CD4-positive, alpha-beta T cell (primary cell): Measurements from ENCODE around the gene CHST15. TPM values are rescaled to one million over a fixed set of nuclear protein-coding genes. Genes with fewer than 3 reads are reported as not detected.

ENCODE experiments used
- ATAC-seq: fragments of 200-7000 bp; cut with Tn5 transposase; one replicate; pipeline ENCODE4 v1.10.0; 2022; ENCODE audit warnings: mild to moderate bottlenecking; ENCODE audit not compliant: poor library complexity
- CTCF ChIA-PET: fragments of 350-600 bp; sonication (Branson Sonifier 250); formaldehyde crosslinking; loops from one replicate; lab custom pipeline; 2021; ENCODE audit warnings: antibody characterized with exemption, inconsistent platforms; lab: Charles Lee
- POLR2A ChIA-PET: fragments of 350-600 bp; sonication (Branson Sonifier 250); formaldehyde crosslinking; loops from one replicate; lab custom pipeline; 2021; ENCODE audit warnings: antibody characterized with exemption, inconsistent platforms; lab: Charles Lee
- DNase-seq, 14 experiments: peaks; one replicate each; pipeline ENCODE4 v3.0.0-alpha.2; 2013 to 2020; ENCODE audit warnings: mixed read lengths in 2 of 14
- H3K27ac ChIP-seq, 2 donors: one replicate each; pipeline versions ENCODE4 v1.5.1 to v1.7.0; 2013; ENCODE audit warnings: low read length in 2 of 2, low read depth in 1 of 2, mild to moderate bottlenecking in 1 of 2
- H3K27me3 ChIP-seq, 2 experiments: 1 replicate in 1 of 2; 2 replicates in 1 of 2; pipeline versions ENCODE4 v1.6.1 to v1.7.0; 2013; ENCODE audit warnings: low read length in 2 of 2, control low read depth in 1 of 2, mild to moderate bottlenecking in 1 of 2, moderate library complexity in 1 of 2; ENCODE audit not compliant: insufficient read depth in 2 of 2, control insufficient read depth in 1 of 2
- H3K36me3 ChIP-seq: one replicate; pipeline ENCODE4 v1.6.1; 2013; ENCODE audit warnings: low read length, control low read depth; ENCODE audit not compliant: insufficient read depth
- H3K4me1 ChIP-seq: one replicate; pipeline ENCODE4 v1.6.1; 2013; ENCODE audit warnings: low read length, control low read depth; ENCODE audit not compliant: insufficient read depth
- H3K4me3 ChIP-seq: one replicate; pipeline ENCODE4 v1.5.1; 2013; ENCODE audit warnings: mild to moderate bottlenecking, low read length, moderate library complexity
- H3K9me3 ChIP-seq, 2 experiments: 1 replicate in 1 of 2; 2 replicates in 1 of 2; pipeline versions ENCODE4 v1.6.1 to v1.7.0; 2013; ENCODE audit warnings: low read length in 2 of 2, mild to moderate bottlenecking in 2 of 2, control low read depth in 1 of 2, moderate library complexity in 1 of 2; ENCODE audit not compliant: control insufficient read depth in 1 of 2, insufficient read depth in 1 of 2
- H3K27ac Mint-ChIP-seq: one replicate; pipeline ENCODE4 v1.8.0; 2020; ENCODE audit warnings: mixed read lengths
- H3K27me3 Mint-ChIP-seq: one replicate; pipeline ENCODE4 v1.8.0; 2021; ENCODE audit warnings: mixed read lengths
- H3K36me3 Mint-ChIP-seq: one replicate; pipeline ENCODE4 v1.8.0; 2021; ENCODE audit warnings: low read depth, mixed read lengths
- H3K4me1 Mint-ChIP-seq: one replicate; pipeline ENCODE4 v1.8.0; 2021; ENCODE audit warnings: low read depth, mixed read lengths
- H3K4me3 Mint-ChIP-seq: one replicate; pipeline ENCODE4 v1.8.0; 2020; ENCODE audit warnings: mild to moderate bottlenecking, mixed read lengths
- H3K9me3 Mint-ChIP-seq: one replicate; pipeline ENCODE4 v1.8.0; 2020; ENCODE audit warnings: mixed read lengths
- CTCF ChIP-seq: fragments of 200-600 bp; IDR thresholded peaks from one replicate; pipeline ENCODE4 v1.8.0; 2022; ENCODE audit warnings: antibody characterized with exemption, mild to moderate bottlenecking
- intact Hi-C, 2 experiments: fragments of 100-400 bp; cut with DNase I in 1 of 2; cut with micrococcal nuclease in 1 of 2; formaldehyde crosslinking; loops; one replicate each; pipeline versions ENCODE4 v1.15.1 to v1.9.0; 2023 to 2025; cut with DNase I, micrococcal nuclease
- total RNA-seq, 174 experiments: library from RNA in 2 of 174; stranded (reverse) in 2 of 174; gene quantifications; one replicate each; pipeline ENCODE4 v1.2.3 and lab custom pipeline; 2021 to 2026

The CHST15 gene
- total RNA-seq, 2 experiments from 2014 or later, result 0.42 to 0.52 TPM

- Mint-ChIP-seq H3K4me3 (no peak overlapping the region), H3K27me3 (peaks cover 4% of the 10 kb centered on the region), H3K36me3 (no peaks in the 10 kb centered on the region), H3K9me3 (no peaks in the 10 kb centered on the region), H3K27ac (no peak overlapping the region), H3K4me1 (peaks cover 6% of the 10 kb centered on the region)
- Histone ChIP-seq H3K9me3 (no peaks in the 10 kb centered on the region), H3K27me3 (peaks cover 0 to 2% of the 10 kb centered on the region in 2 experiments), H3K4me3 (no peak overlapping the region), H3K36me3 (no peaks in the 10 kb centered on the region), H3K27ac (no peak overlapping the region), H3K4me1 (no peaks in the 10 kb centered on the region)
- no peak for DNase-seq
- TF ChIP-seq CTCF, result no peak
- CTCF ChIA-PET, result no interaction called here
- no peak for ATAC-seq
- POLR2A ChIA-PET, result no interaction called here
- intact Hi-C loops, result no loop called here
These were observed 14.7 kb downstream of the CHST15 start for GRCh38 chr10:124078714-124079113.

- no peaks in the 10 kb centered on the region for H3K9me3 ChIP-seq
- ChIA-PET CTCF (no interaction called here), POLR2A (no interaction called here)
- Mint-ChIP-seq H3K4me3 (no peak overlapping the region), H3K4me1 (peaks cover 6% of the 10 kb centered on the region), H3K27ac (no peak overlapping the region), H3K36me3 (no peaks in the 10 kb centered on the region), H3K27me3 (peaks cover 4% of the 10 kb centered on the region), H3K9me3 (no peaks in the 10 kb centered on the region)
- no peak overlapping the region for H3K4me3 ChIP-seq
- ATAC-seq (no peak), DNase-seq (no peak)
- H3K27ac ChIP-seq, result no peak overlapping the region
- H3K27me3 ChIP-seq, result peaks cover 0 to 2% of the 10 kb centered on the region in 2 experiments
- intact Hi-C loops, result no loop called here
- TF ChIP-seq CTCF, result no peak
- no peaks in the 10 kb centered on the region for H3K4me1 ChIP-seq
- no peaks in the 10 kb centered on the region for H3K36me3 ChIP-seq
These were observed 15.4 kb downstream of the CHST15 start for GRCh38 chr10:124078028-124078427.

- ChIA-PET CTCF (no interaction called here), POLR2A (no interaction called here)
- Histone ChIP-seq H3K4me3 (no peak overlapping the region), H3K27me3 (peaks cover 0 to 2% of the 10 kb centered on the region in 2 experiments), H3K27ac (no peak overlapping the region), H3K4me1 (no peaks in the 10 kb centered on the region), H3K9me3 (no peaks in the 10 kb centered on the region), H3K36me3 (no peaks in the 10 kb centered on the region)
- Mint-ChIP-seq H3K4me1 (peaks cover 6% of the 10 kb centered on the region), H3K27me3 (peaks cover 4% of the 10 kb centered on the region), H3K4me3 (no peak overlapping the region), H3K36me3 (no peaks in the 10 kb centered on the region), H3K27ac (no peak overlapping the region), H3K9me3 (no peaks in the 10 kb centered on the region)
- ATAC-seq (no peak), DNase-seq (no peak)
- TF ChIP-seq CTCF, result no peak
- intact Hi-C loops, result no loop called here
These were observed 16.0 kb downstream of the CHST15 start for GRCh38 chr10:124077208-124077993.
